K562 (cell line): ENCODE data around the gene ALK. TPM values are rescaled to one million over a fixed set of nuclear protein-coding genes. Genes with fewer than 3 reads are reported as not detected.

Experiments
- ATAC-seq: fragments of 200-7000 bp; cut with Tn5 transposase; 3 replicates; pipeline ENCODE4 v1.9.1; 2020; ENCODE audit warnings: moderate library complexity
- BruUV-seq: library from RNA; stranded (reverse); fragments of 400-500 nt; replicated peaks from 2 replicates; lab custom pipeline; 2021; lab: Mats Ljungman, UMichigan
- CTCF ChIA-PET: fragments of 300-600 bp; formaldehyde crosslinking; extraction: SDS; loops from one replicate; lab custom pipeline; 2021; ENCODE audit warnings: low intra/inter-chr PET ratio; lab: Yijun Ruan, JAX
- POLR2A ChIA-PET: fragments of 300-600, 350-650 bp; sonication (Branson Sonifier 250); formaldehyde crosslinking; extraction: SDS; loops from one replicate; lab custom pipeline; 2021; ENCODE audit warnings: antibody characterized with exemption, inconsistent platforms; lab: Yijun Ruan, JAX
- DNase-seq, 4 experiments: peaks; one replicate each; pipeline versions ENCODE4 v3.0.0 to v3.0.0-alpha.2; 2011 to 2018; ENCODE audit warnings: low spot score in 3 of 4, mixed read lengths in 3 of 4; ENCODE audit errors: extremely low read depth in 1 of 4
- FAIRE-seq: peaks from 2 replicates; lab custom pipeline; 2011; peaks lifted over from hg19 to GRCh38; lab: Jason Lieb, UNC
- H2AFZ ChIP-seq: 2 replicates; pipeline ENCODE4 v1.6.0; 2011; ENCODE audit warnings: low read depth, low read length, control low read depth, inconsistent platforms
- H3K27ac ChIP-seq: fragments of 200-600 bp; 3 replicates; pipeline ENCODE4 v1.8.0; 2011; ENCODE audit warnings: low read depth, mild to moderate bottlenecking, control low read depth, inconsistent platforms, low read length, moderate library complexity, mixed read lengths; ENCODE audit errors: extremely low read depth
- H3K27me3 ChIP-seq, 2 experiments: fragments of 300-600 bp in 1 of 2; 2 replicates in 1 of 2; 3 replicates in 1 of 2; pipeline versions ENCODE4 v1.6.0 to v1.8.0; 2011; ENCODE audit warnings: inconsistent platforms in 2 of 2, low read length in 2 of 2, mild to moderate bottlenecking in 1 of 2, mixed read lengths in 1 of 2, moderate library complexity in 1 of 2; ENCODE audit not compliant: control insufficient read depth in 2 of 2, insufficient read depth in 2 of 2
- H3K36me3 ChIP-seq: fragments of 300-600 bp; 3 replicates; pipeline ENCODE4 v1.8.0; 2011; ENCODE audit warnings: mild to moderate bottlenecking, low read length, inconsistent platforms; ENCODE audit not compliant: control insufficient read depth, insufficient read depth
- H3K4me1 ChIP-seq, 2 experiments: fragments of 200-600 bp in 1 of 2; replicated peaks in 1 of 2; 2 replicates in 1 of 2; 3 replicates in 1 of 2; pipeline versions ENCODE4 v1.5.1 to v1.8.0; 2011; ENCODE audit warnings: inconsistent platforms in 2 of 2, low read length in 2 of 2, mild to moderate bottlenecking in 1 of 2, mixed read lengths in 1 of 2, moderate library complexity in 1 of 2; ENCODE audit not compliant: control insufficient read depth in 2 of 2, insufficient read depth in 2 of 2
- H3K4me2 ChIP-seq: 2 replicates; pipeline ENCODE4 v1.6.1; 2011; ENCODE audit warnings: low read length, control low read depth, inconsistent platforms, mixed read lengths; ENCODE audit not compliant: insufficient read depth
- H3K4me3 ChIP-seq: fragments of 200-600 bp; sonication (generic), shearing (Covaris generic); 2 replicates; pipeline ENCODE4 v1.5.1; 2016; ENCODE audit warnings: control low read depth, inconsistent platforms
- H3K79me2 ChIP-seq: fragments of 200-600 bp; 3 replicates; pipeline ENCODE4 v1.8.0; 2011; ENCODE audit warnings: low read length, inconsistent platforms; ENCODE audit not compliant: control insufficient read depth, insufficient read depth
- H3K9ac ChIP-seq, 2 experiments: 2 replicates each; pipeline versions ENCODE4 v1.6.0 to v1.6.1; 2011; ENCODE audit warnings: low read depth in 2 of 2, low read length in 2 of 2, control low read depth in 1 of 2, inconsistent platforms in 1 of 2, mild to moderate bottlenecking in 1 of 2, mixed read lengths in 1 of 2; ENCODE audit not compliant: insufficient read depth in 1 of 2
- H3K9me1 ChIP-seq: one replicate; pipeline ENCODE4 v1.6.0; 2011; ENCODE audit warnings: inconsistent platforms, mild to moderate bottlenecking, low read length, moderate library complexity; ENCODE audit not compliant: control insufficient read depth, insufficient read depth
- H3K9me3 ChIP-seq: replicated peaks from 2 replicates; pipeline ENCODE4 v1.5.1; 2011; ENCODE audit warnings: low read depth, low read length, inconsistent platforms; ENCODE audit not compliant: control insufficient read depth, insufficient read depth
- H4K20me1 ChIP-seq: replicated peaks from 2 replicates; pipeline ENCODE4 v1.6.1; 2011; ENCODE audit warnings: low read length, inconsistent platforms, mixed read lengths; ENCODE audit not compliant: control insufficient read depth, insufficient read depth
- CREB3 ChIP-seq: fragments of 450-650 bp; conservative IDR thresholded peaks from 2 replicates; pipeline ENCODE4 v1.6.1; 2016; ENCODE audit warnings: missing genetic modification characterization, low read depth, mild to moderate bottlenecking, missing compliant biosample characterization, moderate library complexity
- HCFC1 ChIP-seq: IDR thresholded peaks from 2 replicates; pipeline ENCODE4 v1.6.1; 2012; ENCODE audit warnings: low read depth, low read length, improper control_type of control experiment
- PRMT5 ChIP-seq: sonication (generic); formaldehyde crosslinking; IDR thresholded peaks from 2 replicates; pipeline ENCODE4 v1.5.0; 2020; ENCODE audit warnings: missing genetic modification reagents
- ZFP36 ChIP-seq: fragments of 150-350 bp; IDR thresholded peaks from 2 replicates; pipeline ENCODE4 v1.6.1; 2018; ENCODE audit warnings: low read length, low read depth; ENCODE audit not compliant: partially characterized antibody
- ZFP91 ChIP-seq: sonication (generic); formaldehyde crosslinking; IDR thresholded peaks from 2 replicates; pipeline ENCODE4 v1.8.0; 2022; ENCODE audit warnings: mild to moderate bottlenecking, missing genetic modification reagents
- WGBS: fragments of 100-300 bp; shearing (Covaris generic); methylation state at CpG from one replicate; pipeline ENCODE4 v1.1.6; 2016; ENCODE audit warnings: low coverage, mixed read lengths; ENCODE audit not compliant: insufficient coverage; ENCODE audit errors: missing lambda C conversion rate; 5-methylcytosine and 5-hydroxymethylcytosine counted together
- in situ Hi-C: fragments of 300-500 bp; cut with MboI; formaldehyde crosslinking; loops from 4 replicates; pipeline ENCODE4 v1.15.0; 2018; ENCODE audit warnings: inconsistent platforms, mixed read lengths
- intact Hi-C: fragments of 100-400 bp; cut with micrococcal nuclease; formaldehyde crosslinking; loops from 2 replicates; pipeline ENCODE4 v1.14.2; 2022
- polyA plus RNA-seq, 8 experiments: library from polyadenylated mRNA; depleted of rRNA in 4 of 8; stranded (reverse) in 5 of 8; unstranded in 3 of 8; fragments of >200 nt; fragmentation: Nextera tagmentation in 2 of 8; fragmentation: Illumina TruSeq in 1 of 8; extraction: Ambion mirVana in 2 of 8; extraction: Trizol in 1 of 8; gene quantifications; 2 replicates each; pipeline versions ENCODE4 v1.2.1 to v1.2.3, GENCODE V29; 2011 to 2014; ENCODE audit warnings: inconsistent platforms in 1 of 8, missing spikeins in 1 of 8
- total RNA-seq, 7 experiments: library from RNA; depleted of rRNA in 6 of 7; stranded (reverse); fragments of >200 nt in 6 of 7; fragmentation: Illumina TruSeq in 2 of 7; extraction: Trizol in 2 of 7; gene quantifications; 2 replicates each; pipeline versions ENCODE4 v1.2.1 to v1.2.3, GENCODE V29; 2011 to 2021; ENCODE audit warnings: low replicate concordance in 1 of 7

Gene ALK
- total and polyA plus RNA-seq, 9 of the 15 experiments (the other 6 are each of a cell fraction or from before 2014, with no cell fraction given): not detected

GRCh38 chr2:29278966-29279365 lies 642.4 kb downstream of the ALK start:
- Histone ChIP-seq H3K4me3 (no peak overlapping the region), H3K9me1 (no peaks in the 10 kb centered on the region), H3K27me3 (peaks cover 0 to 9% of the 10 kb centered on the region in 2 experiments; a peak in 1 of 5 replicates), H3K9ac (no peak overlapping the region), H3K9me3 (no peaks in the 10 kb centered on the region), H3K4me1 (no peaks in the 10 kb centered on the region), H3K27ac (no peak overlapping the region), H3K79me2 (no peaks in the 10 kb centered on the region), H2AFZ (no peak overlapping the region), H3K36me3 (no peaks in the 10 kb centered on the region), H4K20me1 (no peaks in the 10 kb centered on the region; the same call in 1 of the 2 replicates), H3K4me2 (no peak overlapping the region)
- WGBS: under 1% methylated on average over 9 of the region's 9 CpGs
- TF ChIP-seq HCFC1 (no peak), CREB3 (no peak), ZFP91 (CRISPR knock-in tag) (no peak), ZFP36 (no peak), PRMT5 (CRISPR knock-in tag) (no peak)
- no peak for DNase-seq
- CTCF ChIA-PET: no interaction called here
- POLR2A ChIA-PET: no interaction called here
- BruUV-seq: no TSS peak
- intact Hi-C loops: no loop called here
- in situ Hi-C loops: no loop called here
- FAIRE-seq: no peak
- ATAC-seq: no peak
